HG03103 (cell line): ENCODE results near the gene CCDC197.

Experiments
- ATAC-seq: cut with Tn5 transposase; IDR thresholded peaks from one replicate; pipeline ENCODE4 v1.9.1; 2021; ENCODE audit warnings: low read depth; ENCODE audit not compliant: unreplicated experiment

CCDC197 gene

DNA sequence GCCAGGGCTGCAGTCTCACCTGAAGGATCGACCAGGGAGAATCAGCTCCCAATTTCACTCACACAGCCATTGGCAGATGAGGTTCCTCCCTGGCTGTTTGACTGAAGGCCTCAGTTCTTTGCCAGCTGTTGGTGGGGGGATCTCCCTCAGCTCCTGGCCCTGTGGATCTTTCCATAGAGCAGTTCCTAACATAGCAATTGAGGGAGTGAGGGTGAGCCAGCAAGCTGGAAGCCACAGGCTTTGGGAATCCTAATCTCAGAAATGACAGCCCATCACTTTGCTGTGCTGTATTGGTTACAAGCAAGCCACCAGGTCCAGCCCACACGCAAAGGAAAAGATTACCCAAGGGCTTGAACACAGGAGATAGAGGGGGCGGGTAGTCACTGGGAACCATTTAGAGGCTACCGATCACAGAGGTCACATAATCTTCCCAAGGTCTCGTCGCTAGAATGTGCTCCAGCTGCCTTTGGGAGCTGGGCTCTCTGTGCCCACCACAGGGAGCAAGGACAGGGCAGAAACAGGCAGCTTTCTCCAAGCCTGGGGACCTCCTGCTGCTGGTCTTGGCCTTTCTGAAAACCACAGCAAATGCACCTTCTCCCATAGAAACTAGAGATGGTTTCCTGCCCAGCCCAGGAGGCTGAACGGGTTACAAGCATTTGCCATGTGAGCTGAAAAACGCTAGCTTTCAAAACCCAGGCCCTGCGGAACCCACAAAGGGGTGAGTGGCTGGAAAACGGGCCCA is 24.5 kb downstream of the CCDC197 start:
- no peak for ATAC-seq

DNA sequence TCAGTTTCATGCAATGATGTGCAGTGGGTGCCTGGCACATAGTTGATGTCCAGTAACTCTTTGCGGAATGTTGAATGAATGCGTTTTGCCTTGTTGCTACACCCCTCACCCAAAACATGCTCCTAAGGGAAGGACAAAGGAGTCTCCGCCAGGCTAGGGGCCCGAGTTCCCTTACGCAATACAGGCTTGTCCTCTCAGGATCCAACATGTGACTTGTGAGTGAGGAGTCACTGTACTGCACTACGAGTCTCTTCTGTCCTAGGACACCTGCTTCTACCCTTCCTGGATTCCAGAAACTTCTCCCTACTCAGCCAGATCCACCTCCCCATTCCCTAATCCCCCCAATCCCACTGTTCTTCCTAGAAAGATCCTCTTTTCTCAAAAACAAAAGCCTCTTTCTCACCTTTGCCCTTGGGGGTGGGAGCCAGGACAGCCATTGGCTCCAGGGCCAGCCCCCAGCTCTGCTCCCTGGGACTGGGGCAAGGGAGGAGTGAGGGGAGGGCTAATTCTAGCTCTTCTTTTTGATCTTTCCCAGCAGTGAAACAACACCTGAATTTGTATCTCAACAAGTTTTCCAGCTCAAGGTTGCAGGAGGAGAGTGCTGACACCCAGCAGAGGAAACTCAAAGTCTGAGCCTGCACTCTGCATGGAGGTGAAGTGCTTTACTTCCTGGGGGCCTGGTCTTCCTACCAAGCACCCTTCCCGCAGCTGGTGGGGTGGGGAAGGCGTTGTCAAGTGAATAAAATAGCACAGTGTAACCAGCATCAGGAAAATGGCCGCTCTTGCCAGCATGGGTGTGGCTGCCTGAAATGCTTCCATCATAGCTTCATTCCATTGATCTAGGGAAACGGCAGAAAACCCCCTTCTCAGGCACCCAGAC is 25.7 kb downstream of the CCDC197 start:
- ATAC-seq = no peak

DNA sequence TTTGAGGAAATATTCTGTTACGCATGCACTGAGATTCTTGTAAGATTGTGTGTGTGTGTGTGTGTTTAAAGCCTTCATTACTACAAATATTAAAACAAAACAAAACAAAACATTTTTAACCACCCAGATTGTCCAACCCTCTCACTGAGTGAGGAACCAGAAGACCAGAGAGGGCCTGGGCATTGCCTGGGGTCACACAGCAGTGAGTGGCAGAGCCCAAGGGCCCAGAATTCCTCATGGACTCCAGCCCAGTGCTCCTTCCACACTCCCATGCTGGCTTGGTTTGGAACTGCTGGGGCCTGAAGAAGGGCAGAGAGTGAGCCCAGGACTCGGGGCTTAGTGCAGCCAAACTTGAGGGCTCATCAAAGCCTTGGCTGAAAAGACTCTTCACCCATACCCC is 27.4 kb downstream of the CCDC197 start:
- no peak for ATAC-seq

DNA sequence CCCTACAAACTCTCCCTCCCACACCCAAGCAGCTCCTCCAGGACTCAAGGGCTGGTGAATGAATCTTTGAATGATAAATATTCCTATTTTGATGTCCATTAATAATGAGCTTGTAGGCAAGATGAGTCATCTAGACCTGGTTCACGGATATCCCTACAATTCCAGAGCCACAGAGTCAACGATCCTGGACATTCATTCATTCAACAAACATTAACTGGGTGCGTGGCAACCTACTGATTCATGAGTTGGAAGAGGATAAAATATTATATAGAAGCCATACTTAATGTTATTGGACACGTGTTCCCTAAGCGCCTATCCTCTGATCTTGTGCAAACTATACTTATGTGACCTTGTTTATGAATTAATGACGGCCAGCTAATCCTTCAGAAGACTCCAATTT is 28.6 kb downstream of the CCDC197 start:
- no peak for ATAC-seq

DNA sequence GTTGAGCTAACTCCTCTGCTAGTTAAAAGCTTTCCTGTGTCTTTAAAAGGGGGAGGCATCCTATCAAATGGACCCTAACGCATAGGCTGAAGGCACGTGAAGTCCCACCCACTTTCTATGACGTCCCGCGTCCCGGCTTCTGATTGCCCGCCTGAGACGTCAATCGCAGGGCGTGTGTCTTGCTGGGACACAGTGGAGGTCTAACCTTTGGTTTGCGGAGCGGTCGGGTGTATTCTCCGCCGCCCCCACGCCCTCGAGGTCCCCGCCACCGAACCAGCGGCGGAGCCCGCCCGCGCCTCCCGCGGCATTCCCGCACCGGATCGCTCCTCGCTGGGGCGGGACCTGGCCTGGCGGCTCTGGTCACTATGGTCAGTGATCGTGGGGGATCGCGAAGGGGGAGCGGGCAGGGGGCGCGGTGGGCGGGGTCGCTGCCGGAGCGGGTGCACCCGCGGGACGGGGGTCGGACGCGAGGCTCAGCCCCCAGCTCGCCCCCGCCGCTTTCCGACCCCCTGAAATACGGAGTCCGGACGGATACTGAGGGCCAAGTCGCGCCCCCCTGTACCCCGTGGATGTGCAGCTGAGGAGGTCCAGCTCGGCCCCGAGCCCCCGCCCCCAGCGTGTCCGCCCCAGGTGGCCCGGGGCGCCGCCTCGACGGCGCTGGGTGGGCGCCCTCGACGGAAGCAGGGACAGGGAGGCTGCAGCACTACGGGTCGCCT is 29.2 kb downstream of the CCDC197 start, which contains the start of gene OTUB2:
TSS of gene OTUB2 (plus strand) at position 168 of the 716 bp plus-strand sequence. CDS start at position 366, 198 bp downstream.
- peak; percentile 100 for ATAC-seq

DNA sequence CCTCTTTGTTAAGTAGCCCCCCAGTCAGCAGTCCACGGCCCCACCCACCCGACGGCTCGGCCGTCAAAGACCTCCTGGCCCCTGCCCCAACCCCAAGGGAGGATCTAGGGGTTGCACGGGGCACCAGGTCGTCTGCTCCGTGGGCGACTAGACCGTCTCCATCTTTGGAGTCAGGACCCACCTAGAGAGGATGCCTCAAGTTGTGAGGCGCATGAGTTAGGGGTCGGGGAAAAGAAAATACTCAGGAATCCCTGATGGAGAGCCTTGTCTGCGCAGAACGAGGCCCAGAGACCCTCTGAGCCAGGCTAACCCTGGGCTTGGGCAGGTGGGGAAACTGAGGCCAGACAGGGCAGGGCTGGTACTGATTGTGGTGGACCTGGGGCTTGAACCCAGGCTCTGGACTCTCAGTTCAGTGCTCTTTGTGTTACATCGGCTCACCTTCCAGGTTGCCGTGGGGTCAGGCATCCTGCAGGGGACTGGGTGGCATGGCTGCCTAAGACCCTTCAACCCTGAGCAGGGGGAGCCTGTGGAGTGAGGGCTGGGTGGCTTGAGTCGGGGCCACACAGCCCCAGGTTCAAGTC is 29.9 kb downstream of the CCDC197 start:
- no peak for ATAC-seq

DNA sequence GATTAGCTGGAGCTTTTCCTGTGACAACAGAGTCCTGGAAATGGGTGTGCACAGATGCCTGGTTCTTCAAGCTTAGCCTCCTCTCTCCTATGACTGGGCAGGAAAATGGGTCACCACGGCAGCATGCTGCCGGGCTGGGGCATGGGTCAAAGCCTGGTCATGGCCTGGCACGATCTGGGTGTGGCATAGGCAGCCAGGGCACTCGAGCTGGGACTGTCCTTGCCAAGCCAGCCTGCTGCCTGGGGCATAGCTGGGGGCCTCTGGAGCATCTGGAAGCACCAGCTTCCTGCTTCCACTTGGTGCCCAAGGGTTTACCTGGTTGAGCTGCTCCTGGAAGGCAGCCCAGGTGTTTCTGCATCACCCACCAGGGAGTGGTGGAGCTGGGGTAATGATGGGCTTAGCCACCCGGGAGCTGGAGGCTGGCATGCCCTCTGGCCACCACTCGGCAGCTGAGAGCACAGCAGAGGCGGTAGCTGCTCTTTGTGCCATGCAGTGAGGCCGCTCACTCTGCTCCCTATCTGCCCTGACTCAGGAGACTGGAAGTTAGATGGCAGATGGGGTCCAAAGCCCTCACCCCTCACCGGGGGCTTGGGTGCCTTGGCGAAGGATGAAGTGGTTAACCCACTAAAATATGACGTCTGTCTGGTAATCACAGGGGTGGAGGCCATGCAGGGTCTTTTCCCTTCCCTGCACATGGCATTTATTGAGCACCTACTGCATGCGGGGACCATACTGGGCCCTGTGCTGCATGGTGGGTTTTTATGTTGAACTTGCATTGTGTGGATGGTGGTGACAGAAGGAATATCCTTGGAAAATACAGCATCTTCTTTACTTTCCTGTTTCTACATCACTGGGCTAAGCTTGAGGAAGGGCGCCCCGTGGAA is 30.7 kb downstream of the CCDC197 start:
- no peak for ATAC-seq

DNA sequence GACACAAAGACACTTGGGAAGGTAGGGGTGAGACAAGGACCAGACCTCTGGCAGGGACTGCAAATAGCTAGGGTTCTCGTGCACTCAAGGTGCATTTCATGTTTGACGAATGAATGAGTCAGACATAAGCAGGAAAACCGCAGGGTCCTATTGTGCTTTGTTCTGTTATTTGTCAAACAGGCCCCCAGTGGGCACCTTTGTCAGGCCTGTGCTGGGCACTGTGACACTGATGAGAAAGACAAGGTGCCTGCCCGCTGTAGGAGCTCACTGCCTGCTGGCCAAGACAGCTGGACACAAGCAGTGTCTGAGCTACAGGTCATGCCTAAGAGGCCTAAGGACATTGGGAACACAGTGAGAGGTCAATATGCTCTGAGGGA is 31.3 kb downstream of the CCDC197 start:
- no peak for ATAC-seq

DNA sequence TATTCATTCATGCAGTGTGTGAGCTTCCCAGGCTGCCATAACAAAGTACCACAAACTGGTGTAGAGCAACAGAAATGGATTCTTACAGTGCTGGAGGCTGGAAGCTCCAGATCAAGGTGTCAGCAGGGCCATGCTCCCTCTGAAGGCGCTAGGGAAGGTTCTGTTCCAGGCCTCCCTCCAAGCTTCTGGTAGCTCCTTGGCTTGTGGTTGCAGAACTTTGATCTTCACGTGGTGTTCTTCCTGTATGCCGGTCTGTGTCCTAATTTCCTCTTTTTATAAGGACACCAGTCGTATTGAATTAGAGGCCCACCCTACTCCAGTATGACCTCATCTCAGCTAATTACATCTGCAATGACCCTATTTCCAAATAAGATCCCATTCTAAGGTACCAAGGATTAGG is 32.2 kb downstream of the CCDC197 start:
- no peak for ATAC-seq

DNA sequence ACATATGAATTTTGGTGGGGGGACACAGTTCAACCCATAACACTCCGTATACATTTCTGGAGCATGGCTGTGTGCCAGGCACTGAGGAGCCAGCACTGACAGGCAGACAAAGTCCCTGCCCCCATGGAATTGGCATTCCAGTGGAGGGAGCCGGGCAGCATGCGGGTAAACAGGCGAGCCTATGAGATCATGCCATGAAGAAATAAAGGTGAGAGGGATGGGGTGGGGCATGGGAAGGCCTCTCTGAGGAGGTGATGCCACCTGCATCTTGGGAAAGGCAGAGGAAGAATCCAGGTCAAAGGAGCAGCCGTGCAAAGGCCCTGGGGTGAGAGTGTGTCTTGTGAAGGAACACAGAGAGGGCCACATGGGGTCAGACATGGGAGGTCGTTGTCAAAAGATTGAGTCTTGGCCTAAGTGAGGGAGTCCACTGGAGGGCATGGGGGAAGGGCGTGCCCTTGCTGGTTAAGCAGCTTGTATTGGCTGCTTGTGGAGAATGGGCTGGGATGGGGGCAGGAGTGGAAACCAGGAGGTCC is 32.6 kb downstream of the CCDC197 start:
- ATAC-seq = no peak

DNA sequence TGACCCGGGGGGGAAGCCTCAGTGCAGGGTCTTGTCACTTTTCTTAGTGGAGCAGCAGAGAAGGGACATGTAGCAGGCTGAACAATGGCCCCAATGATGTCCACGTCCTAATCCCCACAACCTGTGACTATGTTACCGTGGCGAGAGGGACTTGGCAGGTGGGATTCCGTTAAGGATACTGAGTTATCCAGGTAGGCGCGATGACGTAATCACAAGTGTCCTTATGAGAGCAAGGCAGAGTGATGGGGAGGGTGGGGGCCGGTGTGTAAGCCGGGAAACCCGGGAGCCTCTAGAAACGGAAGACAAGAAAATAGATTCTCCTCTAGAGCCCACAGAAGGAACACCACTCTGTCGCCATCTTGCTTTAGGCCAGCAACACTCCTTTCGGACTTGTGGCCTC is 33.5 kb downstream of the CCDC197 start:
- ATAC-seq = no peak

DNA sequence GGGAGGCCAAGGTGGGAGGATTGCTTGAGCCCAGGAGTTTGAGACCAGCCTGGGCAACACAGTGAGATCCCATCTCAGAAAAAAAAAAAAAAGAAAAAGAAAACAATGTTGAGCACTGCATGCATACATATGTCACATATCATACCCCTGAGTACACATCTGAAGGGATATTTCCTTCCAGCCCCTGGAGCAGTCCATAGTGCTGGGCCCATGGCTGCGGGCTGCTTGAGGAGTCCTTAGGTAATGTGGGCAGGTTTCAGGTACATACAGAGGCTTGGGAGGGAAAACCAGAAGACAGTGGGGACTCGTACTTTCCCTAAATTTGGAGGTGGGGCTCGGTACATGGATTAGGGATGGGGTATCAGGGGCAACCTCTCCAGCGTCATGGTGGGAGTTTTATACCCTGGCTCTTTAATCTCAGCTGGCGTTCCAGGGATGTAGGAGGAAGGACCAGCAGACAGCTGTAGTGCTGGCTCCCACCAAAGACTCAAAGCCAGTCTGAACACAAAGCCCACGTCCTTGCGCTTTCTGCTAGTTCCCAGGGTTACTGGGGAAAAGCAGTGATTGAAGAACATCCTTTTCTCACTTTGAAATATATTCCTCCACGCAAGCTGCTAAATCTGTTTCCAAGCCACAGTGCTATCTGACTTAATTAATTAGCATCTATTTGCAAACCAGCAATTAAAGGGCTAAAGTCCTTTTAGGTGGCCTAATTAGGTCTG is 34.2 kb downstream of the CCDC197 start:
- ATAC-seq = no peak

DNA sequence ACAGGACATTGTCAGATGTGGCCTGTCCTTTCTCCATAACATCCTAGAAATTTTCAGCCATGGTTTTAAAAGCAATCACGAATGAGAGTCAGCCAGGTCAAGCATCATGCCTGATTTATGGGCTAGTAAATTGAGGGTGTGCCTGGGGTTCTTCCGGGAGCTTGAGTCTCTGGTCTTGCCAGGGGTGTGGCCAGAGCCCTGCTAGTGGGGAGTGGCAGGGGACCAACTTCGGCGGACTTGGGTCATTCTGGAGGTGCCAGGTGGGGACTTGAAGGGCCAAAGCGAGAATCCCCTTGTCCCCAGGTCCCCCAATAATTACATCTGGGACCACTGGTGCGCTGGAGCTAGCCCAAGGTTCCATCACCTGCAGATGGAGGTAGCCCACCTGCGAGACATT is 34.8 kb downstream of the CCDC197 start:
- ATAC-seq = no peak

DNA sequence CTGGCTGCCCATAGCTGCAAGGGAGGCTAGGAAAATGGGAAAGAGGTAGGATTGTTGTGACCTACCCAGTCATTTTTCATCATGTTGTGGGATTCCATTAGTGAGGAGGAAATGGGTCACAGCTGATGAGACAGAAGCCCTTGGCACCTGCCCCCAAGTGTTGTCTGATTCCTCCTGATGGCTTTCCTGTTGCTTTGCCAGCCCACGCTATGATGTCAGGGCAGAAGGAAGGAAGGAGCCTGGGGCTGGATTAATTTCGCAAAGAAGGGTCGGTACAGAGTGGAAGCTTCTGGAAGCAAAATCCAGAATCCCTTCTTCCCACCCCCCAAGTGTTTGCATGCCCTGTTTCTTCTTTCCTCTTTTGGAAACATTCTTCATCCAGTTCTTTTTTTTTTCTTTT is 37.8 kb downstream of the CCDC197 start:
- no peak for ATAC-seq

DNA sequence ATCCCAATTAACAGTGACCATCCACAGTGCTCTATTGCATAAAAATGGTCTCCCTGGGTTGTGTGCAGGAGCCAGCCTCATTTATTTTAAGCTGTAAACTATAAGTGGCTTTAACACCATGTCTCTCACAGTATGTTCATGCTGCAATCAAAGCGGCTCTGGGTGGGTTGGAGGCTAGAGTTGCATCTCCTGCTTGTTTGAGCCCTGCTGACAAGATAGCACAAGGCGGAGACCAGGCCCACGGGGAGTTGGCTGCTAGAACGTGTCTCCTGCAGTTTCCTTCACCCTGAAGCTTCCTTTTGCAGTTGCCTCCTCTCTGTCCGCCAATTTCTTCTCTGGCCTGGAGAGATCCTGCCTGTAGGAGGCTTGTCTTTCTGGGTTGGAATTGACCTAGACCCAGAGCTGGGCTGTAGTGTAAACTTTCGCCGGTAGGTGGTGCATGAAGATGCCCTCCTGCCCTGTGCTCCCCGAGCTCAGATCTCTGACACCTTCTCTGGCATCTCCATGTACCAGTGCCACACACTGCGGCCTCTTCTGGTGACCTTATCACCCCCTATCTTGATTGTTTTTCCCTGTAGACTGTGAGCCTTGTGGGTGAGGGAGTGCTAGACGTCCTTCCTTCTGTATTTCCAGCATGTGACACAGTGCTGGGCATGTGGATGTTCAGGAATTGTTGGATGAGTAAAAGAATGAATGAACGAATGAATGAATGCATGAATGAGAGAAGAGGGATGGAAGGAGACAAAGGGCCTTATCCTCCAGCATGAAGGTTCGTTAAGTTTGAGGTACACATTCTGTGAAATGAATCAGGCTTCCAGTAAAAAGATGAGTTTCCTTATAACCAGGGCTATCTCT is 39.4 kb downstream of the CCDC197 start:
- ATAC-seq = peak; percentile 76

DNA sequence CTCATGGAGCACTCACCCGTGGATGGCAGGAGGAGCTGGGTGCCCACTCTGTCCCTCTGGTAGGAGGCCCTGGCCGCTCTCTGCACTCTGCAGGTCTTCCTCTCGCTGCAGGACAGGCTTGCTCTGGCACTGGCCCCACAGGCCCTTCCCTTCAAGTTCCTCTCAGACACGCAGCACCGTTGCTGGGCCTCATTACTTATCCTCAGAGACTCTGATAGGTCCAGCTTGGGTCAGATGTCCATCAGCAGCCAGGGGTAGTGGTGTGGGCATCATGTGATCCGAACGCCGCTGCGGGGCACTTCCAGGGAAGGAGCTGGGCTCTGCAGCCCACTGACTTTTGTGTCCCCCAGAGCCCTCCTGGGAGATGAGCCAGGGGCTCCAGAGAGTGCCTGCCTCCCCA is 40.9 kb downstream of the CCDC197 start:
- no peak for ATAC-seq

DNA sequence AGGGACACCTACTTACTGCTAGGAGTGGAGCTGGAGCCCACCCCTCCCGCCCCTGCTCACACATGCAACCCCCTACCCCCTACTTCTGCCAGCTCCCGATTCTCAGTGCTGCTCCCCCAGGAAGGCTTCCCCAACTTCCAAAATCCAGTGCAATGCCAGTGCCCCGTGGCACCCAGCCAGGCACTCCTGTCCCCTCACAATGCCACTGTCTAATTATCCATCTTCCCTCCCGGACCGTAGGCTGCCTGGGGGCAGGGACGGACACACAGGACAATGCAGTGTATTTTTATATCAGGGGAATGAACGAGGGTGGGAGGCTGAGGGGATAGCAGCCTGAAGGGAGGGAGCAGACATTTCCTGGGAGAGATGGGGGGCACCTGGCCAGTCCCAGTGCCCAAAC is 41.4 kb downstream of the CCDC197 start:
- ATAC-seq = no peak
